Measurements from ENCODE around the gene SNRPE. TPM values are rescaled to one million over a fixed set of nuclear protein-coding genes. Genes with fewer than 3 reads are reported as not detected.
A peak's percentile ranks its signal among the peaks of the same experiment; 100 is the strongest.

The SNRPE gene
- total RNA-seq (66.2 and 73.0 TPM in 2 replicates), polyA plus RNA-seq (331 and 504 TPM in 2 replicates)

- Histone ChIP-seq H3K9me3 (ENCODE audit: low read depth) (no peaks in the 10 kb centered on the region), H3K4me1 (ENCODE audit: low read depth) (peaks cover 6% of the 10 kb centered on the region), H3K4me3 (peak within 1 kb of the TSS; percentile 63), H3K36me3 (peaks cover 28% of the 10 kb centered on the region), H3K27ac (peak within 1 kb of the TSS; percentile 45), H3K27me3 (no peaks in the 10 kb centered on the region)
- peak; percentile 93 for TF ChIP-seq CTCF (IDR thresholded peaks at IDR 0.05; ENCODE audit: low read depth, low read length)
- peak; percentile 98 to 99 for DNase-seq (ENCODE audit: low read depth in 1 of 2, low spot score in 1 of 2)
Observed at GRCh38 chr1:203861379-203862184, at the start of gene SNRPE. Gene SNRPE (plus strand): TSS chr1:203861599. CDS start chr1:203861660, 61 bp downstream.

DNA sequence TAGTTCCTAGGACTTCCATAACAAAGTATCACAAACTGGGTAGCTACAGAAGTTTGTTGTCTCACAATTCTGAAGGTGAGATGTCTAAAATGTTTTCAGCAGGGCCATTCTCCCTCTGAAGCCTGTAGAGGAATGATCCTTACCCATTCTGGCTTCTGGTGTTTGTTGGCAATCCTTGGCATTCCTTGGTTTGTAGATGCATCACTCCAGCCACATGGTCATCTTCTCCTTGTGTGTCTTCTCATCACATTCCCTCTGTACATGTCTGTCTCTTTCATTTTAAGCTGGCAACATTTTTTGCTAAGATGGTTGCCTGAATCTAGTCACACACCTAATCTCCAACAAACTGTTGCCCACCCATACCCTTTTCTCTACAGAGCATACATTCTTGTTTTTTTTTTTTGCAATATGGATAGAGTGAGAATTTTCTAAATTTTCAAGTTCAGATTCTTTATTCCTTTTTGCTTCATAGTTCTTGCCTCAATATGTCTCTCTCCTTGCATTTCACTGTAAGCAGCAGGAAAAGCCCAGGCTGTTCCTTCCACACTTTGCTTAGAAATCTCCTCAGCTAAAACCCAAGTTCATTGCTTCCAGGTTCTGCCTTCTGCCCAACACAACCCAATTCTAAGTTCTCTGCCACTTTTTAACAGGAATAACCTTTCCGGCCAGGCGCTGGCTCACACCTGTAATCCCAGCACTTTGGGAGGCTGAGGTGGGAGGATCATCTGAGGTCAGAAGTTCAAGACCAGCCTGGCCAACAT, 47.6 kb upstream of the SNRPE start:
- no peak for DNase-seq (ENCODE audit: low read depth in 1 of 2, low spot score in 1 of 2)
- Histone ChIP-seq H3K4me3 (no peak overlapping the region), H3K9me3 (ENCODE audit: low read depth) (no peaks in the 10 kb centered on the region), H3K27me3 (no peaks in the 10 kb centered on the region), H3K36me3 (peaks cover 29% of the 10 kb centered on the region), H3K27ac (no peak overlapping the region), H3K4me1 (ENCODE audit: low read depth) (no peaks in the 10 kb centered on the region)
- TF ChIP-seq CTCF (IDR thresholded peaks at IDR 0.05; ENCODE audit: low read depth, low read length), result no peak

DNA sequence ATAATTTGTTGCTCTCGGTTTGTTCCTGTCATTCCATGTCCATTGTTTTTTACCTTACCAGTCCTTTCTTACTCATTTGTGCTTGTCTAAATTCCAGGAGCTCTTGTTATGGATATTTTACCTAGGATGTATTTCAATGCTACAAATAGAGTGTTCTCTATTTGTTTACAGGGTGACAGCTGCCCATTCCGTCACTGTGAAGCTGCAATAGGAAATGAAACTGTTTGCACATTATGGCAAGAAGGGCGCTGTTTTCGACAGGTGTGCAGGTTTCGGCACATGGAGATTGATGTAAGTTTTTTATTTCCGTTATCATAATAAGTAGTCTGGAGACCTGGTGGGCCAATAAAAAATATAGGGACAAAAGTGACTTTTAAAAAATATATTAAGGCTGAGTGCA, 43.0 kb upstream of the SNRPE start:
- no peaks in the 10 kb centered on the region for H3K9me3 ChIP-seq (ENCODE audit: low read depth)
- no peaks in the 10 kb centered on the region for H3K4me1 ChIP-seq (ENCODE audit: low read depth)
- H3K27ac ChIP-seq, result no peak overlapping the region
- no peak for DNase-seq (ENCODE audit: low read depth in 1 of 2, low spot score in 1 of 2)
- H3K27me3 ChIP-seq, result no peaks in the 10 kb centered on the region
- H3K36me3 ChIP-seq, result peaks cover 65% of the 10 kb centered on the region
- TF ChIP-seq CTCF (IDR thresholded peaks at IDR 0.05; ENCODE audit: low read depth, low read length), result no peak
- H3K4me3 ChIP-seq, result no peak overlapping the region

DNA sequence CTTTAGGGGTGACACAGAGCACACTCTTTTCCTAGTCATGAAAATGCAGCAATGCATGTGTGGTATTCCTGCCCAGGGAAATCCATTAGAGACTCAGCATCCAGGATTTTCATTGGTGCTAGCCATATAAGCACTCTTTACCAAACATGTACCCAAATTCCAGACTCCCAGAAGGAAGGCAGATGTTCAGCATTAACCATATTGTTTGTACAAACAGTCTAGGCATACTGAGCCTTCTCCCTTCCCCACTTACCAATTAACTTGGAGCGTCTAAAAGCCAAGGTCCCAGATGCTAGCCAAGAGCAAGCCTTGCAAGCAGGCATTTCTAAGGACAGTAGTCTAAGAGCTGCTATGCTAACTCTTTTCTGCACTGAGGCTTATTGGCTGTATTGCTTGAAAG, 38.1 kb upstream of the SNRPE start:
- Histone ChIP-seq H3K36me3 (peaks cover 64% of the 10 kb centered on the region), H3K4me1 (ENCODE audit: low read depth) (no peaks in the 10 kb centered on the region), H3K4me3 (no peak overlapping the region), H3K27ac (no peak overlapping the region), H3K9me3 (ENCODE audit: low read depth) (no peaks in the 10 kb centered on the region), H3K27me3 (no peaks in the 10 kb centered on the region)
- DNase-seq (ENCODE audit: low read depth in 1 of 2, low spot score in 1 of 2), result no peak
- TF ChIP-seq CTCF (IDR thresholded peaks at IDR 0.05; ENCODE audit: low read depth, low read length), result no peak

DNA sequence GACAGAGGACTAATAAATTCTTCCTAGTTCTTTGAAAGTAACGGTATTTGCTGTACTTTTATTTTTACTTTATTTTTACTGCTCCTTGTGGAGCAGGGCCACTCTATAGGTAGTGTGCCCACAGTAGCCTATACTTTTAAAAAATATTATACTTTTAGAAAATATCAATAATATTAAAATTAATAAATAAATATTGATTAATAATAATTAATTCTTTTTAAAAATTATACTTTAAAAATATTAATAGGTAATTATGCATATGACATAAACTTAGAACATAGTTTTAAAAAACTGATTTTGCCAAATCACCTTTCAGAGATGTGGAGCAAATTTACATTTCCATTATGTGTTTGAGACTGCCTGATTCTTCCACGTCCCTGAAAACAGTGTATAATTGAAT, 35.2 kb upstream of the SNRPE start:
- H3K4me1 ChIP-seq (ENCODE audit: low read depth), result no peaks in the 10 kb centered on the region
- no peaks in the 10 kb centered on the region for H3K9me3 ChIP-seq (ENCODE audit: low read depth)
- no peaks in the 10 kb centered on the region for H3K27me3 ChIP-seq
- TF ChIP-seq CTCF (IDR thresholded peaks at IDR 0.05; ENCODE audit: low read depth, low read length), result no peak
- H3K4me3 ChIP-seq, result no peak overlapping the region
- DNase-seq (ENCODE audit: low read depth in 1 of 2, low spot score in 1 of 2), result no peak
- no peak overlapping the region for H3K27ac ChIP-seq
- peaks cover 67% of the 10 kb centered on the region for H3K36me3 ChIP-seq

All from cardiac muscle cell (in vitro differentiated cells and primary cell).